Kidney capillary endothelial cell (primary cell): ENCODE measurements around the gene OTULINL.
"Not testable (repeated sequence)": the region's sequence is repeated elsewhere in the genome, so short reads cannot be mapped to it uniquely, and the experiment has no call there.

Experiments
- DNase-seq: peaks from one replicate; pipeline ENCODE4 v3.0.0-alpha.2; 2018; ENCODE audit warnings: low spot score

OTULINL gene

GRCh38 chr5:14581106-14581890 lies at the start of gene OTULINL:
OTULINL (plus strand) TSS chr5:14581792; CDS start chr5:14581895, 103 bp downstream.
- peak; percentile 60 for DNase-seq

GRCh38 chr5:14532180-14532579 lies 49.4 kb upstream of the OTULINL start:
- DNase-seq: no peak

- DNase-seq: no peak
Measured at GRCh38 chr5:14534773-14535172, 46.8 kb upstream of the OTULINL start.

- no peak for DNase-seq
Measured at GRCh38 chr5:14545308-14545707, 36.3 kb upstream of the OTULINL start.

GRCh38 chr5:14545862-14546261 lies 35.7 kb upstream of the OTULINL start:
- DNase-seq: no peak

GRCh38 chr5:14547666-14548065 lies 33.9 kb upstream of the OTULINL start:
- no peak for DNase-seq

- DNase-seq: no peak
Measured at GRCh38 chr5:14551211-14551610, 30.4 kb upstream of the OTULINL start.

GRCh38 chr5:14552017-14552416 lies 29.6 kb upstream of the OTULINL start:
- DNase-seq: no peak

- not testable (repeated sequence) for DNase-seq
Measured at GRCh38 chr5:14554288-14554687, 27.3 kb upstream of the OTULINL start.

GRCh38 chr5:14556015-14556414 lies 25.6 kb upstream of the OTULINL start:
- no peak for DNase-seq

- no peak for DNase-seq
Measured at GRCh38 chr5:14557203-14557770, 24.3 kb upstream of the OTULINL start.

GRCh38 chr5:14557791-14558415 lies 23.7 kb upstream of the OTULINL start:
- no peak for DNase-seq

- no peak for DNase-seq
Measured at GRCh38 chr5:14560091-14560595, 21.4 kb upstream of the OTULINL start.

GRCh38 chr5:14561741-14562140 lies 19.9 kb upstream of the OTULINL start:
- no peak for DNase-seq

- no peak for DNase-seq
Measured at GRCh38 chr5:14568333-14568732, 13.3 kb upstream of the OTULINL start.

- no peak for DNase-seq
Measured at GRCh38 chr5:14569948-14570691, 11.5 kb upstream of the OTULINL start.

- no peak for DNase-seq
Measured at GRCh38 chr5:14571901-14572300, 9.7 kb upstream of the OTULINL start.

GRCh38 chr5:14572385-14572784 lies 9.2 kb upstream of the OTULINL start:
- DNase-seq: no peak

- DNase-seq: no peak
Measured at GRCh38 chr5:14572836-14573235, 8.8 kb upstream of the OTULINL start.

- DNase-seq: no peak
Measured at GRCh38 chr5:14574096-14574495, 7.5 kb upstream of the OTULINL start.

GRCh38 chr5:14574891-14575508 lies 6.6 kb upstream of the OTULINL start:
- DNase-seq: no peak

GRCh38 chr5:14576206-14576605 lies 5.4 kb upstream of the OTULINL start:
- no peak for DNase-seq
